ENCODE results near the gene ADGRL3.

GRCh38 chr4:61225656-61226055, 25.5 kb downstream of the ADGRL3 start:
- no peak for TF ChIP-seq POLR2AphosphoS5 (IDR thresholded peaks at IDR 0.05)
- no peak for TF ChIP-seq CTCF (IDR thresholded peaks at IDR 0.05)
